GM18951 (cell line): ENCODE results near the gene ATIC.

Source experiments
- POLR2A ChIP-seq: IDR thresholded peaks from 4 replicates; pipeline ENCODE4 v1.6.1; 2011; ENCODE audit warnings: mild to moderate bottlenecking; ENCODE audit not compliant: insufficient read length, insufficient read depth; ENCODE audit errors: extremely low read depth
- in situ Hi-C: fragments of 300-500 bp; cut with MboI; formaldehyde crosslinking; loops from one replicate; pipeline ENCODE4 v1.12.0; 2022; ENCODE audit warnings: low sequenced_read_pairs, mixed read lengths, inconsistent platforms; ENCODE audit not compliant: unreplicated experiment

ATIC gene

DNA sequence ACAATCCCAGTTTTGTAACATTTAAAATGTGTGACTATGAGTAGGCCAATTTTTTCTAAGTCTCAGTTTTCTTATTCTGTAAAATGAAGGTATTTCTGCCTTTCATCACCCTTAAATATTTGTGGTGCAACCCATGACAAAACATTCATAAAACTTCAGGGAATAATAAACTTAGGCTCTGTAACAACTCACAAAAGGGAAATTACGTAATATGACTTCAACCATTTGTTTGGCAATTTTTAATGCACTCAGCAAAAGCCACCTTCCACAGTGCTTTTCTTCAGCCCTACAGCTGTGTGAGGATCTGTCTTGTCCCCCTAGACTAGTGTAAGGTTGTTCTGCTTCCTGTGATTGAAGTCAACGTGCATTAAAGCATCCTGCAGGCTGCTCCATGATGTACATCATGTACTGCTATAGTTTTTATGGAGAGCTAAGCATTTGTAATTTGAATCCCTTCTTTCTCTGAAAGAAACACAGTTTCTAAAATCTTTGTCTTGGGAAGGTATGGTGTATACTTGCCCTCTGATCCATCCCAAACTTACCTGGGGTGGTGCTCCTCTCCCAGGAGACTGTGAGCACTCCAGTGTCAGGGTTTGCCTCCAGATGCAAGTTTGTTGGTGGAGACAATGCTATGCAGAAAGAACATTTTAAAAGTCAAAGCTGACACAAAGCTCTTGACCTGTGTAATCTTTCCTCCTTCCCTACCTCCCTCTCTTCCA, 84.9 kb downstream of the ATIC start:
- in situ Hi-C loops: no loop called here
- TF ChIP-seq POLR2A: no peak

DNA sequence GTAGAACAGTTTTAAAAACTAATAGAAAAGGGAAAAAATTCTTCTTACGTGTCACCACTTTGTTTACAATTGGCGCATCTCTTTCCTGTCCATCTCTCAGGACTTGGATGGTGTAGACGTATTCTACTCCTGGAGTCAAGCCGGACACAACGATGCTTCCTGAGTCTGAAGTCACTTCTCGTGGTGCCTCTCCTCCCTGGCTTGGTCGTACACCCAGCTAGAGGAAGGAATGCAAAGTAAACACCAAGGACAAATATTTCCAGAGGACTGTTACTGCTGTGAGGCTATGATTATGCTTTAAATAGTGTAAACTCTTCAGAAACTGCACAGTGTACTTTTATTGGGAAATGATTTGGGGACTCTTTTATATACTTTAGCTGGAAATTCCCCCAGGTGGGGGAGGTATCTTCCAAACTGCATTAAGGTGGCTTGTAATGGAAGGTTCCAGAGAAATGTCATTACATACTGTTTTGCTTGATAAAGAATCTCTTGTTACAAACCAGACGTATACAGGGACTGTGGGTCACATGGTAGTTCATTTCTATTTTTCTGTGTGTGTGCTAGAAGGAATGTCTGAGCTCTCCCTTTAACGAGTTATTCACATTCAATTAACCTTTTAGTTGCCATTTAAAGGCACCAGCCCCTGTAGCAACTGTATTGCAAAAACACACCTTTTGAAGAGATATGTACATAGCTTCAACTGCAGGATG, 85.9 kb downstream of the ATIC start:
- no peak for TF ChIP-seq POLR2A
- in situ Hi-C loops: no loop called here

- no peak for TF ChIP-seq POLR2A
- in situ Hi-C loops: no loop called here
These were observed 87.3 kb downstream of the ATIC start for GRCh38 chr2:215399067-215399716.
